Measurements from ENCODE around the gene PRKCZ. TPM values are rescaled to one million over a fixed set of nuclear protein-coding genes. Genes with fewer than 3 reads are reported as not detected.

The PRKCZ gene
- total and polyA plus RNA-seq, 2 of the 4 experiments (the other 2 are of a cell fraction) = 2.0 to 3.5 TPM

DNA sequence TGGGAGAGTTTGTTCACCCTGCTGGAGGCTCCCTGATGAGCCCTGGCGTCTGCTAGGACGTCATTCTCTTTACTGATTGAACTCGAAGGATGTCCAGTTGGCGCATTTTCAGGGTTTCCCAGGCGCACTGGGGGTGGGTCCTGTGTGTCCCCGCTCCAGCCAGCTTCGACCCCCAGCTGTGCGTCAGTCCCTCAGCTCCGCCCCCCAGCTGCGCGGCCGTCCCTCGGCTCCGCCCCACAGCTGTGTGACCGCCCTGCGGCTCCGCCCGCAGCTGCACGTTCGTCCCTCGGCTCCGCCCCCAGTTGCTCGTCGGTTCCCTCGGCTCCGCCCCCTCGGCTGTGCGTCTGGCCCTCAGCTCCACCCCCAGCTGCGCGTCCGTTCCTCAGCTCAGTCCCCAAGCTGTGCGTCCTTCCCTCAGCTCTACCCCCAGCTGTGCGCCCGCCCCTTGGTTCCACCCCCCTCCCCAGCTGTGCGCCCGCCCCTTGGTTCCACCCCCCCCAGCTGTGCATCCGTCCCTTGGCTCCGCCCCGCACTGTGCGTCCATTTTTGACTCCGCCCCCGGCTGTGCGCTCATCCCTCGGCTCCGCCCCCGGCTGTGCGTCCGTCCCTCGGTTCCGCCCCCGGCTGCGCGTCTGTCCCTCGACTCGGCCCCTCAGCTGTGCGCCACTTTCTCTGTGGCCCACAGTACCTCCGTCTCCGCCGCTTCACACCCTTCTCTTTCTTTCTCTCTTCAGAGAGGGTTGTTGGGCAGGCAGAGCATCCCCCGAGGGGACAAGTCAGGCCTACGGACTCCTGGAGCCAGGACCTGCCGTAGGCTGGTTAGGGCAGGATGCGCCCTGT, 83.0 kb downstream of the PRKCZ start:
- in situ Hi-C loops (cut with MboI; ENCODE audit: low sequenced_read_pairs) (no loop called here), dilution Hi-C loops (cut with HindIII; ENCODE audit: low sequenced_read_pairs, unreplicated experiment) (no loop called here), intact Hi-C loops (cut with micrococcal nuclease) (no loop called here)
- H2BK120ac ChIP-seq (ENCODE audit: low read depth, low read length) = peak overlapping the region; percentile 78
- peak overlapping the region; percentile 94 for H2AFZ ChIP-seq (replicated peaks; ENCODE audit: low read length, poor library complexity)
- no TSS peak for BruUV-seq (replicated peaks)
- H3K9me1 ChIP-seq (ENCODE audit: insufficient read depth, low read length) = peaks cover 5% of the 10 kb centered on the region
- H2AK5ac ChIP-seq (ENCODE audit: low read depth, low read length) = peak overlapping the region; percentile 72
- H4K5ac ChIP-seq (ENCODE audit: low read depth, low read length) = peak overlapping the region; percentile 98
- DNase-seq (peak; percentile 99), ATAC-seq (ENCODE audit: low read depth) (peak; percentile 93)
- peak overlapping the region; percentile 82 for H3K4ac ChIP-seq (ENCODE audit: low read depth, low read length)
- POLR2A ChIA-PET (ENCODE audit: unreplicated experiment) = interaction anchor here (0.7 kb wide), 1 partner anchor 55 kb away, joined by 7 read pairs; no protein-coding TSS in a partner anchor
- peak overlapping the region; percentile 35; the same call in 1 of the 2 replicates for H3K56ac ChIP-seq (ENCODE audit: extremely low read depth, insufficient read depth, low read length)
- peak overlapping the region; percentile 76 for H4K91ac ChIP-seq (ENCODE audit: insufficient read depth, low read depth, low read length)
- H3K4me2 ChIP-seq (ENCODE audit: low read depth, low read length) = peak overlapping the region; percentile 93
- peak overlapping the region; percentile 49 for H3K4me3 ChIP-seq (ENCODE audit: insufficient read depth, low read depth, low read length)
- peak overlapping the region; percentile 94 for H2AK9ac ChIP-seq (replicated peaks; ENCODE audit: low read depth, low read length, poor library complexity)
- peak overlapping the region; percentile 87 for H3K18ac ChIP-seq (ENCODE audit: low read depth, low read length)
- TF ChIP-seq CHD1 (IDR thresholded peaks at IDR 0.05; ENCODE audit: low read depth, low read length) (no peak), MXI1 (IDR thresholded peaks at IDR 0.05; ENCODE audit: borderline replicate concordance, low read depth, low read length) (no peak), NFE2L2 (IDR thresholded peaks at IDR 0.05; ENCODE audit: low read depth, low read length) (no peak), SMC3 (IDR thresholded peaks at IDR 0.05; ENCODE audit: low read depth, low read length) (no peak), RAD21 (IDR thresholded peaks at IDR 0.05; ENCODE audit: low read length) (no peak), BHLHE40 (IDR thresholded peaks at IDR 0.05; ENCODE audit: low read depth, low read length) (peak; percentile 61; the same call in 1 of the 2 replicates), FOS (IDR thresholded peaks at IDR 0.05; ENCODE audit: low read depth, low read length) (no peak), CEBPB (IDR thresholded peaks at IDR 0.05; ENCODE audit: low read depth, low read length) (no peak), MAZ (IDR thresholded peaks at IDR 0.05; ENCODE audit: borderline replicate concordance, low read depth, low read length) (peak; percentile 78), POLR2A (IDR thresholded peaks at IDR 0.05; ENCODE audit: low read depth, low read length) (no peak; the same call in 1 of the 2 replicates), MAFK (IDR thresholded peaks at IDR 0.05; ENCODE audit: low read depth, low read length) (0 out of 2 replicates have a peak, but pooled peaks have one; percentile 1)
- TF ChIP-seq, protein P1, sequence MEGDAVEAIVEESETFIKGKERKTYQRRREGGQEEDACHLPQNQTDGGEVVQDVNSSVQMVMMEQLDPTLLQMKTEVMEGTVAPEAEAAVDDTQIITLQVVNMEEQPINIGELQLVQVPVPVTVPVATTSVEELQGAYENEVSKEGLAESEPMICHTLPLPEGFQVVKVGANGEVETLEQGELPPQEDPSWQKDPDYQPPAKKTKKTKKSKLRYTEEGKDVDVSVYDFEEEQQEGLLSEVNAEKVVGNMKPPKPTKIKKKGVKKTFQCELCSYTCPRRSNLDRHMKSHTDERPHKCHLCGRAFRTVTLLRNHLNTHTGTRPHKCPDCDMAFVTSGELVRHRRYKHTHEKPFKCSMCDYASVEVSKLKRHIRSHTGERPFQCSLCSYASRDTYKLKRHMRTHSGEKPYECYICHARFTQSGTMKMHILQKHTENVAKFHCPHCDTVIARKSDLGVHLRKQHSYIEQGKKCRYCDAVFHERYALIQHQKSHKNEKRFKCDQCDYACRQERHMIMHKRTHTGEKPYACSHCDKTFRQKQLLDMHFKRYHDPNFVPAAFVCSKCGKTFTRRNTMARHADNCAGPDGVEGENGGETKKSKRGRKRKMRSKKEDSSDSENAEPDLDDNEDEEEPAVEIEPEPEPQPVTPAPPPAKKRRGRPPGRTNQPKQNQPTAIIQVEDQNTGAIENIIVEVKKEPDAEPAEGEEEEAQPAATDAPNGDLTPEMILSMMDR (conservative IDR thresholded peaks at IDR 0.05; ENCODE audit: low read depth, low read length) = no peak
- H3K36me3 ChIP-seq (ENCODE audit: control insufficient read depth, insufficient read depth, low read length) = no peaks in the 10 kb centered on the region
- peak overlapping the region; percentile 92 to 96 for H4K8ac ChIP-seq (ENCODE audit: low read depth in 2 of 2, low read length in 2 of 2)
- H3K9ac ChIP-seq (ENCODE audit: low read depth, low read length) = peak overlapping the region; percentile 67
- H2BK20ac ChIP-seq (ENCODE audit: low read depth, low read length) = no peak overlapping the region
- 0% methylated on average over 24 of the region's 63 CpGs; no CpG with 5 or more reads in 1 of the 2 experiments for WGBS, 2 experiments (ENCODE audit: extremely low coverage in 2 of 2, insufficient read length in 1 of 2)
- no peaks in the 10 kb centered on the region for H4K20me1 ChIP-seq (ENCODE audit: insufficient read depth, low read length)
- H2BK15ac ChIP-seq (ENCODE audit: low read depth, low read length) = peak overlapping the region; percentile 13; the same call in 1 of the 3 replicates
- CTCF ChIA-PET = interaction anchor here (0.7 to 0.8 kb wide), 2 partner anchors 37 to 41 kb away, joined by 3 to 5 read pairs; no protein-coding TSS in a partner anchor
- H3K79me1 ChIP-seq (ENCODE audit: low read depth in 1 of 2, low read length in 2 of 2) = no peaks in the 10 kb centered on the region
- H3K14ac ChIP-seq (replicated peaks; ENCODE audit: low read depth, low read length) = peak overlapping the region; percentile 86; the same call in 1 of the 2 replicates
- H3K23ac ChIP-seq (ENCODE audit: low read depth, low read length) = no peak overlapping the region
- H3K4me1 ChIP-seq (ENCODE audit: control insufficient read depth, insufficient read depth, low read length) = peaks cover 16% of the 10 kb centered on the region
- H3K27ac ChIP-seq (ENCODE audit: insufficient read depth, low read length) = peak overlapping the region; percentile 77
- H3K27me3 ChIP-seq (ENCODE audit: control insufficient read depth, insufficient read depth, low read length) = no peaks in the 10 kb centered on the region; the same call in 1 of the 2 replicates
- H2BK5ac ChIP-seq (ENCODE audit: low read depth, low read length, poor library complexity, severe bottlenecking) = peak overlapping the region; percentile 78
- no peaks in the 10 kb centered on the region for H3K9me3 ChIP-seq (ENCODE audit: control insufficient read depth, insufficient read depth, low read length)
